Heart right ventricle (tissue), 16 donors: ENCODE measurements around the gene CPEB4. TPM values are rescaled to one million over a fixed set of nuclear protein-coding genes. Genes with fewer than 3 reads are reported as not detected.

Experiments used
- ATAC-seq, 8 donors: fragments of 200-7000 bp; cut with Tn5 transposase; one replicate each; pipeline ENCODE4 v1.9.1; 2020; ENCODE audit warnings: mild to moderate bottlenecking in 8 of 8, moderate library complexity in 8 of 8, moderate number of reproducible peaks in 1 of 8
- DNase-seq, 2 donors: peaks; one replicate each; pipeline ENCODE4 v3.0.0-alpha.2; 2020
- H3K27ac ChIP-seq, 10 donors: fragments of 200-600 bp; sonication (generic) in 2 of 10; one replicate each; pipeline versions ENCODE4 v1.5.0 to v1.8.0; 2020 to 2022; ENCODE audit warnings: mild to moderate bottlenecking in 3 of 10
- H3K27me3 ChIP-seq, 7 donors: fragments of 200-600 bp; one replicate each; pipeline ENCODE4 v1.8.0; 2021 to 2022; ENCODE audit warnings: mild to moderate bottlenecking in 2 of 7
- H3K36me3 ChIP-seq, 9 donors: fragments of 200-600 bp; sonication (generic) in 1 of 9; one replicate each; pipeline versions ENCODE4 v1.5.0 to v1.8.0; 2020 to 2022; ENCODE audit warnings: mild to moderate bottlenecking in 2 of 9
- H3K4me1 ChIP-seq, 9 donors: fragments of 200-600 bp; sonication (generic) in 1 of 9; one replicate each; pipeline versions ENCODE4 v1.5.0 to v1.8.0; 2020 to 2022; ENCODE audit warnings: mild to moderate bottlenecking in 4 of 9
- H3K4me3 ChIP-seq, 10 donors: fragments of 200-600 bp; sonication (generic) in 2 of 10; one replicate each; pipeline versions ENCODE4 v1.5.0 to v1.8.0; 2020 to 2022; ENCODE audit warnings: mild to moderate bottlenecking in 7 of 10, moderate library complexity in 2 of 10
- H3K9me3 ChIP-seq, 11 donors: fragments of 200-600 bp in 10 of 11; sonication (generic) in 2 of 11; one replicate each; pipeline versions ENCODE4 v1.5.0 to v1.8.0; 2013 to 2022; ENCODE audit warnings: mild to moderate bottlenecking in 2 of 11, control low read depth in 1 of 11, moderate library complexity in 1 of 11
- WGBS, 2 donors: extraction: QIAGEN DNeasy Blood & Tissue Kit; methylation state at CpG; one replicate each; pipeline ENCODE4 v1.1.7; 2013; ENCODE audit warnings: inconsistent platforms in 1 of 2; 5-methylcytosine and 5-hydroxymethylcytosine counted together
- intact Hi-C, 10 donors: fragments of 100-400 bp; cut with DNase I; formaldehyde crosslinking; loops; one replicate each; pipeline versions ENCODE4 v1.11.1 to v1.14.2; 2022
- polyA plus RNA-seq, 2 donors: library from polyadenylated mRNA; stranded (reverse); fragments of 200-250 nt; gene quantifications; one replicate each; pipeline ENCODE4 v1.2.3, GENCODE V29; 2013
- total RNA-seq, 10 donors: library from RNA; stranded (reverse); fragmentation: NEBNext Ultra II Directional in 3 of 10; extraction: Animal tissue kit (Norgen Biotek cat#: 25700) in 3 of 10; gene quantifications; one replicate each; pipeline versions ENCODE4 v1.2.1 to v1.2.4, GENCODE V29; 2021 to 2023
- TF ChIP-seq, protein P1 (sequence below), 9 donors: fragments of 200-600 bp; sonication (generic) in 2 of 9; IDR thresholded peaks; one replicate each; pipeline versions ENCODE4 v1.5.0 to v1.8.0; 2021 to 2022; ENCODE audit warnings: antibody characterized with exemption in 9 of 9, mild to moderate bottlenecking in 5 of 9, moderate library complexity in 1 of 9
- donor health status: Arrhythmogenic right ventricular cardiomyopathy.
- donor health status: ischemic (EF 13 %, LVEDD 7.1; RV severe dilation, severe dysfunction).
- donor health status: healthy with polysubstance abuse.
- donor health status: DM: no; HTN: yes; CAD: no.
- donor health status: DM: no; HTN: no; CAD: no.
- donor health status: ischemic (EF 25% LVEDD 6.9; RV normal size, moderate dysfunction).
- donor health status: ischemic (EF 25% LVEDD 5.7; RV mildly dilated, moderate dysfunction).
- donor health status: healthy.
- donor health status: DM: yes; HTN: yes; CAD: no.
- donor health status: Ischemic cardiomyopathy.
- donor health status: ischemic (EF 35%, LVEDD 5.7; RV mildly dilated, moderate dysfunction).
- donor health status: nonischemic (EF 11% LVEDD 7.7; RV severe dilation, severe dysfunction).
- donor health status: DM: yes; HTN: yes; CAD: no.
- donor health status: PGD.
- donor health status: ischemic (EF 29% LVEDD 5.4; RV normal size, mild dysfunction).
- donor health status: nonischemic (EF 23%, LVEDD 6.1; RV moderate dilation, normal function).

The CPEB4 gene
- total and polyA plus RNA-seq, 12 donors, result 29.4 to 279 (median 168) TPM

DNA sequence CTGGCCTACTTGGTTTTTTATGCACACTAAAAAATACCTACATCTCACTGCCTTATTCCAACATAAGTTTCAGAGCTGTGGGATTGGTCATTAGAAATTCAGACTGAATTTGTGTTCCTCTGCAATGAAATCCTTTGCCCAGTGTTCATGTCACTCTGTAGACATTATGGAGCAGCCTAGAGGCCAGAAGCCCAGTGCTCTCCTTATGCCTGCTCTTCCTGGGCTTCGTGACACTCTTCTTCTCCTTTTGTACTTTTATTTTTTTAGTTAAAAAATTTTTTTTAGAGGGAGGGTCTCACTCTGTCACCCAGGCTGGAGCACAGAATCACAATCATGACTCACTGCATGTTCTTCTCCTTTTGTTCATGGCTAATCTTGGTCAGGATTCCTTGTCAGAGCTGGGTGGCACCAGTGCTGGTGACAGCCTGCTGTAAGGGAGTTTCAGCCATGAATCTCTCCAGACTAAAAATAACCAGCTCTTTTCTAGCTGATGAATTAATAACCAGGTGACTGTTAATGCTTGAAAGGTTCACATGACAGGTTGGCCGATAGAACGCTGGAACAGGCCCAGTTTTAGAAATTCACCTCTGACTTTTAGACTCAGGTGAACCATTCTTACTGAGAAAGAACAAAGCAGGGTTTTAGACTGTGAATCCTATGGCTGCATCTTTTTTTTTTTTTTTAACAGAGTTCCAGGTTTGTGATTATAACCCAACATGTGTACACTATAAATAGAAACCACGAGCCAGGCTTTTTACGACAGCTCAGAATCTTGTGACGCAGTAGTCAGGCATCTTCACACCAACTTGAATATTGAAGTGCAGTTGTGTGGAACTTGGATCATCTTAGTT lies 66.7 kb downstream of the CPEB4 start:
- ATAC-seq, result peak; percentile 74 to 93 (median 90)

GRCh38 chr5:173960986-173961385 lies 72.8 kb downstream of the CPEB4 start:
- DNase-seq (no peak), ATAC-seq (no peak)
- TF ChIP-seq, protein P1, sequence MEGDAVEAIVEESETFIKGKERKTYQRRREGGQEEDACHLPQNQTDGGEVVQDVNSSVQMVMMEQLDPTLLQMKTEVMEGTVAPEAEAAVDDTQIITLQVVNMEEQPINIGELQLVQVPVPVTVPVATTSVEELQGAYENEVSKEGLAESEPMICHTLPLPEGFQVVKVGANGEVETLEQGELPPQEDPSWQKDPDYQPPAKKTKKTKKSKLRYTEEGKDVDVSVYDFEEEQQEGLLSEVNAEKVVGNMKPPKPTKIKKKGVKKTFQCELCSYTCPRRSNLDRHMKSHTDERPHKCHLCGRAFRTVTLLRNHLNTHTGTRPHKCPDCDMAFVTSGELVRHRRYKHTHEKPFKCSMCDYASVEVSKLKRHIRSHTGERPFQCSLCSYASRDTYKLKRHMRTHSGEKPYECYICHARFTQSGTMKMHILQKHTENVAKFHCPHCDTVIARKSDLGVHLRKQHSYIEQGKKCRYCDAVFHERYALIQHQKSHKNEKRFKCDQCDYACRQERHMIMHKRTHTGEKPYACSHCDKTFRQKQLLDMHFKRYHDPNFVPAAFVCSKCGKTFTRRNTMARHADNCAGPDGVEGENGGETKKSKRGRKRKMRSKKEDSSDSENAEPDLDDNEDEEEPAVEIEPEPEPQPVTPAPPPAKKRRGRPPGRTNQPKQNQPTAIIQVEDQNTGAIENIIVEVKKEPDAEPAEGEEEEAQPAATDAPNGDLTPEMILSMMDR (IDR thresholded peaks at IDR 0.05), result no peak
- Histone ChIP-seq H3K4me3 (no peak overlapping the region), H3K9me3 (no peaks in the 10 kb centered on the region), H3K27me3 (no peaks in the 10 kb centered on the region), H3K27ac (peak overlapping the region in 1 of 10 donors; percentile 27), H3K36me3 (peaks cover 0 to 57% (median 17%) of the 10 kb centered on the region in 9 donors), H3K4me1 (peaks cover 0 to 47% (median 13%) of the 10 kb centered on the region in 9 donors)
- intact Hi-C loops, result loop anchor here in 2 of 10 donors (5.0 to 10.0 kb wide), 3 partner anchors 34 to 196 kb away; no protein-coding TSS in a partner anchor
- 54 to 69% methylated on average over 2 of the region's 2 CpGs for WGBS, 2 donors

More for the DNA sequence above, 66.7 kb downstream of the CPEB4 start:
- H3K27me3 ChIP-seq, result no peaks in the 10 kb centered on the region
- H3K4me3 ChIP-seq, result no peak overlapping the region
- peaks cover 0 to 99% (median 58%) of the 10 kb centered on the region in 9 donors for H3K36me3 ChIP-seq
- H3K9me3 ChIP-seq, result no peaks in the 10 kb centered on the region
- DNase-seq, result peak in 1 of 2 donors; percentile 21
- TF ChIP-seq, protein P1 (IDR thresholded peaks at IDR 0.05), result no peak
- peak overlapping the region; percentile 60 to 86 (median 76) for H3K27ac ChIP-seq
- peaks cover 0 to 64% (median 22%) of the 10 kb centered on the region in 9 donors for H3K4me1 ChIP-seq
- intact Hi-C loops, result loop anchor here in 3 of 10 donors (5.0 to 10.0 kb wide), 3 partner anchors 50 to 188 kb away; no protein-coding TSS in a partner anchor
- 50 to 56% methylated on average over 6 of the region's 6 CpGs for WGBS, 2 donors

DNA sequence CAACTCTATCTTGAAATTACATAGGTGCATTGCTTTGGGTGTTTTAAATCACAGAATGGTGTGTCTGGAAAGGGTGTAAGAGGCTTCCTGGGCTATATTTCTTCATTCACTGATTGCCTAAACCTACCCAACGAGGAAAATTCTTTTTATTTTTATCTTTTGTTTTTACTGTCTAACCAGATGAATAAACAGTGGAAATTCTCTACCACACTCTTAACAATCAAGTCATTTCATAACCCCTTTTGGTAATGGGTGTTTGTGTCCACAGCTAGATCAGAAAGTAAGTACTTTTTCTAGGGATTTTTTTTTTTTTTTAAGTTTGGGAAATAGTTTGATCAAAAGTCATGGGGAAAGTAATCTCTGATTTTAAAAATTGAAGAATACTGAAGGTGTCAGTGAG lies 73.3 kb downstream of the CPEB4 start:
- intact Hi-C loops, result loop anchor here in 2 of 10 donors (5.0 to 10.0 kb wide), 3 partner anchors 34 to 197 kb away; no protein-coding TSS in a partner anchor
- H3K4me1 ChIP-seq, result peaks cover 0 to 43% (median 13%) of the 10 kb centered on the region in 9 donors
- WGBS, 2 donors, result 47 to 66% methylated on average over 1 of the region's 1 CpG
- H3K9me3 ChIP-seq, result no peaks in the 10 kb centered on the region
- peak overlapping the region in 1 of 10 donors; percentile 27 for H3K27ac ChIP-seq
- DNase-seq, result no peak
- TF ChIP-seq, protein P1 (IDR thresholded peaks at IDR 0.05), result no peak
- peaks cover 0 to 54% (median 13%) of the 10 kb centered on the region in 9 donors for H3K36me3 ChIP-seq
- no peak for ATAC-seq
- H3K4me3 ChIP-seq, result no peak overlapping the region
- no peaks in the 10 kb centered on the region for H3K27me3 ChIP-seq

DNA sequence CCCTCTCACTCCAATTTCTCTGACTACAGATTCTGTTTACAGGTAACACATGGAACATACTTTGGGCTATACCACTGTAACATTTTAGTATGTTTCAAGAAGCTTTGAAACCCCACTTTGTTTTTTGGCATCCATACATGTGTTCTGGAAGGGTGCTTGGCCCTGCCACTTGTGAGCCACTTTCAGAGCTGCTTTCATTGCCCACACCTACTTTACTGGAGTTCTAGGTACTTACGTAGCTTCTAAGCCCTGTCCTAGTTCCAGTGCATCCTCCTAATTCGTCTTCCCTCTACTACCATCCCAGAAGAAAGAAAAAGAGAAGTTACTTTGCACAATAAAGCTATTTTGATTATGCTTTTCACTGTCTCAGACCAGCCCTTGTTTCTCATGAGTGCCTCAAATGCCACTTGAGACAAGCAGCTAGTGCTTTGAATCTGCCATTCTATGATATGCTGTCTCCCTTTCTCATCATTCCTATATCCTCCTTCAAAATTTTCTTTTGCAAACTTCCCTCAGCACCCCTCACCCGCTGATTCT lies 74.4 kb downstream of the CPEB4 start:
- no peaks in the 10 kb centered on the region for H3K27me3 ChIP-seq
- TF ChIP-seq, protein P1 (IDR thresholded peaks at IDR 0.05), result no peak
- intact Hi-C loops, result loop anchor here in 2 of 10 donors (5.0 to 10.0 kb wide), 3 partner anchors 35 to 198 kb away; no protein-coding TSS in a partner anchor
- H3K36me3 ChIP-seq, result peaks cover 0 to 43% (median 10%) of the 10 kb centered on the region in 9 donors
- ATAC-seq, result peak in 5 of 8 donors; percentile 12 to 40 (median 22)
- WGBS, 2 donors, result 73 to 74% methylated on average over 3 of the region's 3 CpGs
- H3K4me3 ChIP-seq, result no peak overlapping the region
- H3K27ac ChIP-seq, result peak overlapping the region in 7 of 10 donors; percentile 29 to 69 (median 52)
- H3K4me1 ChIP-seq, result peaks cover 0 to 32% (median 13%) of the 10 kb centered on the region in 9 donors
- no peak for DNase-seq
- no peaks in the 10 kb centered on the region for H3K9me3 ChIP-seq
